K562 (cell line): ENCODE results near the gene VWA7. TPM values are rescaled to one million over a fixed set of nuclear protein-coding genes. Genes with fewer than 3 reads are reported as not detected.

Source experiments
- FOXM1 ChIP-seq, 2 experiments: fragments of 450-650 bp in 1 of 2; sonication (generic) in 1 of 2; formaldehyde crosslinking in 1 of 2; IDR thresholded peaks; 2 replicates each; pipeline versions ENCODE4 v1.6.1 to v1.9.0; 2017 to 2022; ENCODE audit warnings: low read depth in 2 of 2, mild to moderate bottlenecking in 2 of 2, missing genetic modification reagents in 1 of 2, moderate library complexity in 1 of 2
- HMG20B ChIP-seq: fragments of 250-450 bp; sonication (Bioruptor Pico); IDR thresholded peaks from 2 replicates; pipeline ENCODE4 v1.5.0; 2021; ENCODE audit warnings: mild to moderate bottlenecking
- HNRNPH1 ChIP-seq: fragments of 200-400 bp; formaldehyde crosslinking; optimal IDR thresholded peaks from 2 replicates; pipeline ENCODE3; 2017; ENCODE audit warnings: low read depth, mild to moderate bottlenecking, low read length, moderate library complexity
- MEF2D ChIP-seq: conservative IDR thresholded peaks from 2 replicates; pipeline ENCODE4 v1.6.1; 2016; ENCODE audit warnings: low read depth, missing genetic modification characterization, missing compliant biosample characterization
- NEUROD1 ChIP-seq: fragments of 150-350 bp; IDR thresholded peaks from 2 replicates; pipeline ENCODE4 v1.6.1; 2014; ENCODE audit warnings: borderline replicate concordance, low read length, low read depth; ENCODE audit not compliant: partially characterized antibody
- NR1H2 ChIP-seq: sonication (generic); formaldehyde crosslinking; IDR thresholded peaks from 2 replicates; pipeline ENCODE4 v1.4.0; 2020; ENCODE audit warnings: mild to moderate bottlenecking, missing genetic modification reagents
- NUFIP1 ChIP-seq: fragments of 450-650 bp; IDR thresholded peaks from 2 replicates; pipeline ENCODE4 v1.6.1; 2018; ENCODE audit not compliant: partially characterized antibody
- PRMT5 ChIP-seq: sonication (generic); formaldehyde crosslinking; IDR thresholded peaks from 2 replicates; pipeline ENCODE4 v1.5.0; 2020; ENCODE audit warnings: missing genetic modification reagents
- PTRF ChIP-seq: fragments of 450-650 bp; IDR thresholded peaks from 2 replicates; pipeline ENCODE4 v1.6.1; 2016; ENCODE audit warnings: mild to moderate bottlenecking, missing genetic modification characterization, missing compliant biosample characterization
- RBM22 ChIP-seq: fragments of 200-400 bp; formaldehyde crosslinking; IDR thresholded peaks from 2 replicates; pipeline ENCODE4 v1.6.1; 2018; ENCODE audit warnings: low read length, low read depth; ENCODE audit not compliant: poor library complexity, severe bottlenecking
- SMAD3 ChIP-seq: fragments of 450-650 bp; formaldehyde crosslinking; conservative IDR thresholded peaks from 2 replicates; pipeline ENCODE4 v1.4.0; 2020; ENCODE audit warnings: mild to moderate bottlenecking
- SMC3 ChIP-seq: conservative IDR thresholded peaks from 2 replicates; pipeline ENCODE4 v1.6.1; 2011; ENCODE audit warnings: low read depth, low read length, improper control_type of control experiment; ENCODE audit not compliant: insufficient read depth
- TAF9B ChIP-seq: fragments of 450-650 bp; IDR thresholded peaks from 2 replicates; pipeline ENCODE4 v1.6.1; 2018; ENCODE audit warnings: mild to moderate bottlenecking; ENCODE audit not compliant: partially characterized antibody
- TBP ChIP-seq: optimal IDR thresholded peaks from 2 replicates; pipeline ENCODE3; 2011; ENCODE audit warnings: low read depth, low read length, improper control_type of control experiment
- THAP12 ChIP-seq: fragments of 250-450 bp; sonication (Bioruptor Pico); IDR thresholded peaks from 2 replicates; pipeline ENCODE4 v1.9.0; 2021; ENCODE audit warnings: mild to moderate bottlenecking, inconsistent platforms
- ZNF311 ChIP-seq: fragments of 250-450 bp; sonication (Bioruptor Pico); IDR thresholded peaks from 2 replicates; pipeline ENCODE4 v1.4.0; 2020; ENCODE audit warnings: mild to moderate bottlenecking, moderate library complexity
- ZNF445 ChIP-seq: fragments of 250-450 bp; sonication (Bioruptor Pico); IDR thresholded peaks from 2 replicates; pipeline ENCODE4 v1.4.0; 2020; ENCODE audit warnings: low read depth, mild to moderate bottlenecking, moderate library complexity
- ZNF583 ChIP-seq: fragments of 250-450 bp; sonication (Bioruptor Pico); IDR thresholded peaks from 2 replicates; pipeline ENCODE4 v1.4.0; 2020
- polyA plus RNA-seq, 8 experiments: library from polyadenylated mRNA; depleted of rRNA in 4 of 8; stranded (reverse) in 5 of 8; unstranded in 3 of 8; fragments of >200 nt; fragmentation: Nextera tagmentation in 2 of 8; fragmentation: Illumina TruSeq in 1 of 8; extraction: Ambion mirVana in 2 of 8; extraction: Trizol in 1 of 8; gene quantifications; 2 replicates each; pipeline versions ENCODE4 v1.2.1 to v1.2.3, GENCODE V29; 2011 to 2014; ENCODE audit warnings: inconsistent platforms in 1 of 8, missing spikeins in 1 of 8
- total RNA-seq, 7 experiments: library from RNA; depleted of rRNA in 6 of 7; stranded (reverse); fragments of >200 nt in 6 of 7; fragmentation: Illumina TruSeq in 2 of 7; extraction: Trizol in 2 of 7; gene quantifications; 2 replicates each; pipeline versions ENCODE4 v1.2.1 to v1.2.3, GENCODE V29; 2011 to 2021; ENCODE audit warnings: low replicate concordance in 1 of 7
- TF ChIP-seq, protein P1 (sequence below): fragments of 450-650 bp; formaldehyde crosslinking; IDR thresholded peaks from 2 replicates; pipeline ENCODE4 v1.4.0; 2020; ENCODE audit warnings: mild to moderate bottlenecking, moderate library complexity
- TF ChIP-seq, protein P2 (sequence below): fragments of 450-650 bp; IDR thresholded peaks from 2 replicates; pipeline ENCODE4 v1.6.1; 2016; ENCODE audit warnings: antibody characterized with exemption

Gene VWA7
- total and polyA plus RNA-seq, 9 of the 15 experiments (the other 6 are each of a cell fraction or from before 2014, with no cell fraction given): 0.18 to 2.9 (median 0.95) TPM

GRCh38 chr6:31739639-31740396 is 37.3 kb downstream of the VWA7 start, which contains the start of gene MSH5 (continued):
- TF ChIP-seq, protein P1, sequence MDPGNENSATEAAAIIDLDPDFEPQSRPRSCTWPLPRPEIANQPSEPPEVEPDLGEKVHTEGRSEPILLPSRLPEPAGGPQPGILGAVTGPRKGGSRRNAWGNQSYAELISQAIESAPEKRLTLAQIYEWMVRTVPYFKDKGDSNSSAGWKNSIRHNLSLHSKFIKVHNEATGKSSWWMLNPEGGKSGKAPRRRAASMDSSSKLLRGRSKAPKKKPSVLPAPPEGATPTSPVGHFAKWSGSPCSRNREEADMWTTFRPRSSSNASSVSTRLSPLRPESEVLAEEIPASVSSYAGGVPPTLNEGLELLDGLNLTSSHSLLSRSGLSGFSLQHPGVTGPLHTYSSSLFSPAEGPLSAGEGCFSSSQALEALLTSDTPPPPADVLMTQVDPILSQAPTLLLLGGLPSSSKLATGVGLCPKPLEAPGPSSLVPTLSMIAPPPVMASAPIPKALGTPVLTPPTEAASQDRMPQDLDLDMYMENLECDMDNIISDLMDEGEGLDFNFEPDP (CRISPR knock-in tag): peak; percentile 80; the same call in 1 of the 2 replicates
- TF ChIP-seq PRMT5 (CRISPR knock-in tag) (no peak), ZNF311 (no peak), ZNF583 (CRISPR knock-in tag) (peak; percentile 80; the same call in 1 of the 2 replicates), PTRF (tag) (no peak), TAF9B (no peak), THAP12 (CRISPR knock-in tag) (peak; percentile 87; the same call in 1 of the 2 replicates), SMAD3 (CRISPR knock-in tag) (peak; percentile 51; the same call in 1 of the 2 replicates), RBM22 (peak; percentile 85), ZNF445 (no peak; the same call in 1 of the 2 replicates), NEUROD1 (peak; percentile 98), HMG20B (no peak), HNRNPH1 (no peak), NR1H2 (CRISPR knock-in tag) (no peak), NUFIP1 (no peak), MEF2D (tag) (peak; percentile 55; the same call in 1 of the 2 replicates), TBP (peak; percentile 83), SMC3 (no peak), FOXM1 (IDR thresholded peaks at IDR 0.05; ENCODE audit: low read depth) (no peak), FOXM1 (CRISPR knock-in tag; IDR thresholded peaks at IDR 0.05; ENCODE audit: low read depth) (peak; percentile 97)
- TF ChIP-seq, protein P2, sequence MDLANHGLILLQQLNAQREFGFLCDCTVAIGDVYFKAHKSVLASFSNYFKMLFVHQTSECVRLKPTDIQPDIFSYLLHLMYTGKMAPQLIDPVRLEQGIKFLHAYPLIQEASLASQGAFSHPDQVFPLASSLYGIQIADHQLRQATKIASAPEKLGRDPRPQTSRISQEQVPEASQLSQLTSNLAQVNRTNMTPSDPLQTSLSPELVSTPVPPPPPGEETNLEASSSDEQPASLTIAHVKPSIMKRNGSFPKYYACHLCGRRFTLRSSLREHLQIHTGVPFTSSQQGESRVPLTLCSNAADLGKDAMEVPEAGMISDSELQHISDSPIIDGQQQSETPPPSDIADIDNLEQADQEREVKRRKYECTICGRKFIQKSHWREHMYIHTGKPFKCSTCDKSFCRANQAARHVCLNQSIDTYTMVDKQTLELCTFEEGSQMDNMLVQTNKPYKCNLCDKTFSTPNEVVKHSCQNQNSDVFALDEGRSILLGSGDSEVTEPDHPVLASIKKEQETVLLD: peak; percentile 94
